ENCODE data around the gene NEUROD4. TPM values are rescaled to one million over a fixed set of nuclear protein-coding genes. Genes with fewer than 3 reads are reported as not detected.

Gene NEUROD4
- total and polyA plus RNA-seq, 10 of the 15 experiments (the other 5 are each of a cell fraction or from before 2014, with no cell fraction given) = 0.06 TPM; not detected in 9

- Histone ChIP-seq H3K9ac (ENCODE audit: control insufficient read depth, insufficient read depth, low read length) (no peak overlapping the region), H3K27ac (ENCODE audit: control insufficient read depth, insufficient read depth) (no peak overlapping the region), H2AFZ (ENCODE audit: control insufficient read depth, low read depth, low read length) (no peak overlapping the region), H3K4me3 (no peak overlapping the region), H3K4me2 (ENCODE audit: control insufficient read depth, insufficient read depth) (no peak overlapping the region), H3K9me3 (replicated peaks; ENCODE audit: control insufficient read depth, insufficient read depth, low read length) (no peaks in the 10 kb centered on the region), H3K27me3 (replicated peaks in 1 of 2; ENCODE audit: control insufficient read depth in 2 of 2, insufficient read depth in 2 of 2, low read length in 1 of 2) (peaks cover 0 to 8% of the 10 kb centered on the region in 2 experiments; a peak in 1 of 4 replicates), H3K4me1 (ENCODE audit: control insufficient read depth, insufficient read depth, low read length) (no peaks in the 10 kb centered on the region), H3K36me3 (ENCODE audit: control insufficient read depth in 2 of 2, insufficient read depth in 2 of 2, low read length in 1 of 2) (no peaks in the 10 kb centered on the region), H4K20me1 (ENCODE audit: control insufficient read depth, insufficient read depth) (no peaks in the 10 kb centered on the region), H3K79me2 (ENCODE audit: control insufficient read depth, insufficient read depth, low read length) (no peaks in the 10 kb centered on the region)
- ChIA-PET POLR2A (no interaction called here), RAD21 (ENCODE audit: unreplicated experiment) (no interaction called here), CTCF (interaction anchor here (1.3 to 2.3 kb wide), 3 partner anchors 15 to 42 kb away, joined by 4 to 9 read pairs (median 5); no protein-coding TSS in a partner anchor), SMC1A (ENCODE audit: uncharacterized antibody, unreplicated experiment) (interaction anchor here (1.8 kb wide), 1 partner anchor 9 kb away, joined by 4 read pairs; no protein-coding TSS in a partner anchor)
- in situ Hi-C loops (cut with MboI) (no loop called here), intact Hi-C loops (cut with micrococcal nuclease; ENCODE audit: unreplicated experiment) (no loop called here)
- FAIRE-seq (no peak), ATAC-seq (no peak), DNase-seq (ENCODE audit: low read depth, low spot score) (no peak)
- WGBS (ENCODE audit: insufficient coverage, insufficient replicate concordance, low lambda C conversion rate, missing lambda C conversion rate) = 37% methylated on average over 6 of the region's 6 CpGs
- BruUV-seq (replicated peaks) = no TSS peak
- no peak for TF ChIP-seq IKZF1 (conservative IDR thresholded peaks at IDR 0.05)
- no peak for TF ChIP-seq PML (IDR thresholded peaks at IDR 0.05; ENCODE audit: low read length)
- TF ChIP-seq WRNIP1 (IDR thresholded peaks at IDR 0.05; ENCODE audit: borderline replicate concordance, low read depth, low read length) = no peak
- TF ChIP-seq SUPT20H (IDR thresholded peaks at IDR 0.05; ENCODE audit: borderline replicate concordance, control insufficient read depth, low read depth, low read length) = no peak
- TF ChIP-seq SMAD1 (IDR thresholded peaks at IDR 0.05; ENCODE audit: low read depth, partially characterized antibody) = no peak
- TF ChIP-seq, protein P1, sequence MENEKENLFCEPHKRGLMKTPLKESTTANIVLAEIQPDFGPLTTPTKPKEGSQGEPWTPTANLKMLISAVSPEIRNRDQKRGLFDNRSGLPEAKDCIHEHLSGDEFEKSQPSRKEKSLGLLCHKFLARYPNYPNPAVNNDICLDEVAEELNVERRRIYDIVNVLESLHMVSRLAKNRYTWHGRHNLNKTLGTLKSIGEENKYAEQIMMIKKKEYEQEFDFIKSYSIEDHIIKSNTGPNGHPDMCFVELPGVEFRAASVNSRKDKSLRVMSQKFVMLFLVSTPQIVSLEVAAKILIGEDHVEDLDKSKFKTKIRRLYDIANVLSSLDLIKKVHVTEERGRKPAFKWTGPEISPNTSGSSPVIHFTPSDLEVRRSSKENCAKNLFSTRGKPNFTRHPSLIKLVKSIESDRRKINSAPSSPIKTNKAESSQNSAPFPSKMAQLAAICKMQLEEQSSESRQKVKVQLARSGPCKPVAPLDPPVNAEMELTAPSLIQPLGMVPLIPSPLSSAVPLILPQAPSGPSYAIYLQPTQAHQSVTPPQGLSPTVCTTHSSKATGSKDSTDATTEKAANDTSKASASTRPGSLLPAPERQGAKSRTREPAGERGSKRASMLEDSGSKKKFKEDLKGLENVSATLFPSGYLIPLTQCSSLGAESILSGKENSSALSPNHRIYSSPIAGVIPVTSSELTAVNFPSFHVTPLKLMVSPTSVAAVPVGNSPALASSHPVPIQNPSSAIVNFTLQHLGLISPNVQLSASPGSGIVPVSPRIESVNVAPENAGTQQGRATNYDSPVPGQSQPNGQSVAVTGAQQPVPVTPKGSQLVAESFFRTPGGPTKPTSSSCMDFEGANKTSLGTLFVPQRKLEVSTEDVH (IDR thresholded peaks at IDR 0.05; ENCODE audit: low read depth, partially characterized antibody) = no peak
- TF ChIP-seq BRCA1 (IDR thresholded peaks at IDR 0.05; ENCODE audit: low read depth, low read length) = no peak
- TF ChIP-seq FOXK2 (IDR thresholded peaks at IDR 0.05) = no peak
- TF ChIP-seq TAF1 (IDR thresholded peaks at IDR 0.05; ENCODE audit: borderline replicate concordance, low read depth, low read length) = no peak
- no peak for TF ChIP-seq RUNX3 (IDR thresholded peaks at IDR 0.05; ENCODE audit: low read length)
- no peak for TF ChIP-seq SREBF1 (IDR thresholded peaks at IDR 0.05; ENCODE audit: low read length)
- TF ChIP-seq, protein P2, sequence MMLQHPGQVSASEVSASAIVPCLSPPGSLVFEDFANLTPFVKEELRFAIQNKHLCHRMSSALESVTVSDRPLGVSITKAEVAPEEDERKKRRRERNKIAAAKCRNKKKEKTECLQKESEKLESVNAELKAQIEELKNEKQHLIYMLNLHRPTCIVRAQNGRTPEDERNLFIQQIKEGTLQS (IDR thresholded peaks at IDR 0.05; ENCODE audit: borderline replicate concordance, extremely low read depth, low read depth, low read length) = no peak
- no peak for TF ChIP-seq ZNF217 (IDR thresholded peaks at IDR 0.05)
- TF ChIP-seq RFX5 (IDR thresholded peaks at IDR 0.05; ENCODE audit: low read depth, low read length) = no peak
- TF ChIP-seq NBN (IDR thresholded peaks at IDR 0.05) = no peak
- no peak for TF ChIP-seq NFYA (IDR thresholded peaks at IDR 0.05; ENCODE audit: borderline replicate concordance, low read depth, low read length)
These were observed 14.4 kb downstream of the NEUROD4 start for GRCh38 chr12:55034218-55034617.

Data from GM12878 (cell line).